ENCODE data around the gene GIMD1. TPM values are rescaled to one million over a fixed set of nuclear protein-coding genes. Genes with fewer than 3 reads are reported as not detected.

The GIMD1 gene
- total and polyA plus RNA-seq, 2 donors from 2014 or later: not detected

DNA sequence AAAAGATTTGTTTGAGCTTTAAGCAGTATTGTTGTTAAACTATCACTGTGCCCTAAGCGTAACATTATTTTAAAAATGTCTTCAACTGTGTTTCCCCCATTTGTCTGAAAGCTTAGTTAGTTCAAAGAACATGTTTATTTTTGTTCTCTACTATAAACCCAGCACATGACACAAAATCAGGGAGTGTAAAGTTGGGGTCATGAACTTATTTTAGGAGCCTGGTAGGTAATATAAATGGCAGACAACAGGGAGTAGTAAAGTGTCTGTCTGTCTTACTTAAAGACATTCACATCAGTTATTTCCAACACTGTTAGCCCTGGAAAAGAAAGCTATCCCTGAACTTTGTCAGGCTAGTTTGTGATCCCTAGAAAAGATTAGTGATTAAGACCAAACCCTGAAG lies 48.3 kb downstream of the GIMD1 start:
- Histone ChIP-seq H3K9me3 (ENCODE audit: control insufficient read depth in 2 of 3, insufficient read depth in 1 of 3, low read length in 3 of 3) (no peaks in the 10 kb centered on the region), H3K27ac (ENCODE audit: low read depth in 2 of 2, low read length in 2 of 2) (no peak overlapping the region), H3K4me3 (ENCODE audit: low read length in 3 of 3) (no peak overlapping the region), H3K36me3 (ENCODE audit: control insufficient read depth in 2 of 3, insufficient read depth in 3 of 3, low read length in 3 of 3) (no peaks in the 10 kb centered on the region), H3K9ac (ENCODE audit: low read length in 3 of 3) (no peak overlapping the region), H3K27me3 (ENCODE audit: control insufficient read depth, insufficient read depth, low read length) (no peaks in the 10 kb centered on the region), H3K4me1 (ENCODE audit: control insufficient read depth in 2 of 3, insufficient read depth in 2 of 3, low read depth in 1 of 3, low read length in 3 of 3) (peaks cover 0 to 13% (median 11%) of the 10 kb centered on the region in 3 donors)
- TF ChIP-seq, protein P1, sequence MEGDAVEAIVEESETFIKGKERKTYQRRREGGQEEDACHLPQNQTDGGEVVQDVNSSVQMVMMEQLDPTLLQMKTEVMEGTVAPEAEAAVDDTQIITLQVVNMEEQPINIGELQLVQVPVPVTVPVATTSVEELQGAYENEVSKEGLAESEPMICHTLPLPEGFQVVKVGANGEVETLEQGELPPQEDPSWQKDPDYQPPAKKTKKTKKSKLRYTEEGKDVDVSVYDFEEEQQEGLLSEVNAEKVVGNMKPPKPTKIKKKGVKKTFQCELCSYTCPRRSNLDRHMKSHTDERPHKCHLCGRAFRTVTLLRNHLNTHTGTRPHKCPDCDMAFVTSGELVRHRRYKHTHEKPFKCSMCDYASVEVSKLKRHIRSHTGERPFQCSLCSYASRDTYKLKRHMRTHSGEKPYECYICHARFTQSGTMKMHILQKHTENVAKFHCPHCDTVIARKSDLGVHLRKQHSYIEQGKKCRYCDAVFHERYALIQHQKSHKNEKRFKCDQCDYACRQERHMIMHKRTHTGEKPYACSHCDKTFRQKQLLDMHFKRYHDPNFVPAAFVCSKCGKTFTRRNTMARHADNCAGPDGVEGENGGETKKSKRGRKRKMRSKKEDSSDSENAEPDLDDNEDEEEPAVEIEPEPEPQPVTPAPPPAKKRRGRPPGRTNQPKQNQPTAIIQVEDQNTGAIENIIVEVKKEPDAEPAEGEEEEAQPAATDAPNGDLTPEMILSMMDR (IDR thresholded peaks at IDR 0.05; ENCODE audit: borderline replicate concordance, extremely low read depth, insufficient read depth): no peak
- no peak for DNase-seq
- no peak for FAIRE-seq
- intact Hi-C loops (cut with DNase I): no loop called here

DNA sequence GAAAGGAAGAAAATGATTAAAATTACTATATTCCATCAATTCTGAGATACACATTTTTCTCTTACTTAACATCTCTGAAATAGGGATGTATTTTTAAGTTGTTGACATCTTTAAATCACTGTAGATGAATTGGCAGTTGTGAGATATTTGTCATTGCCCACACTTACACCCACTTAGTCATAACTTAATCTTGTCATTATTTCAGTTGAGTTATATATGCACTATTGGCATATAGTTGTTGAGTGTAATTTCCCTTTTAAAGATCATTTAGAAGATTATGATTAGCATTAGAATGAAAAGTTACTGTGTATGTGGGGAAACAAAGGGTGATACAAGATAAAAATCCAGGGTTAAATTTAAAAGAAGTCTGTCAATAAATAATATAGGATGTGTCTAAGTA lies 50.1 kb downstream of the GIMD1 start:
- Histone ChIP-seq H3K4me3 (ENCODE audit: low read length in 3 of 3) (no peak overlapping the region), H3K27me3 (ENCODE audit: control insufficient read depth, insufficient read depth, low read length) (no peaks in the 10 kb centered on the region), H3K9me3 (ENCODE audit: control insufficient read depth in 2 of 3, insufficient read depth in 1 of 3, low read length in 3 of 3) (no peaks in the 10 kb centered on the region), H3K4me1 (ENCODE audit: control insufficient read depth in 2 of 3, insufficient read depth in 2 of 3, low read depth in 1 of 3, low read length in 3 of 3) (peaks cover 0 to 14% (median 14%) of the 10 kb centered on the region in 3 donors), H3K27ac (ENCODE audit: low read depth in 2 of 2, low read length in 2 of 2) (no peak overlapping the region), H3K9ac (ENCODE audit: low read length in 3 of 3) (peak overlapping the region in 1 of 3 donors; percentile 31), H3K36me3 (ENCODE audit: control insufficient read depth in 2 of 3, insufficient read depth in 3 of 3, low read length in 3 of 3) (no peaks in the 10 kb centered on the region)
- DNase-seq (no peak), FAIRE-seq (no peak)
- TF ChIP-seq, protein P1 (IDR thresholded peaks at IDR 0.05; ENCODE audit: borderline replicate concordance, extremely low read depth, insufficient read depth): no peak
- intact Hi-C loops (cut with DNase I): no loop called here

DNA sequence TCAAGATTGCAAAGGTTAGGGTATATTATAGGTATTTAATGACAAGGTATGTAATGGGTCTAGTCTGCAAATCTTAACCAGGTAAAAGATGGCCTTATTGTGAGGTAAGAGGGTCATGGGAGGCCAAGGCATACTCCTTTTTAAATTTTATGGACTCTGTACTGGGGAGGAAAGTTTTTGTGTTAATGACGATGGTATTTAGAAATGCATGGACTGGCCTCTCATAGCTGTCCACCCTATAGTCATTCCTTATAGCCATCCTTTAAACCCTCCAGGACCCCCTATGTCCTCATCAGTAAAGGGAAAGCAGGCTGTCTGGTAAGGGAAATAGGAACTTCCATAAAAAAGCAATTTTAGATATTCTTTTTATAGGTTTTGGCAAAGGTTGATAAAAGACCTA lies 50.8 kb downstream of the GIMD1 start:
- Histone ChIP-seq H3K4me3 (ENCODE audit: low read length in 3 of 3) (peak overlapping the region in 2 of 3 donors; percentile 91 to 96), H3K27ac (ENCODE audit: low read depth in 2 of 2, low read length in 2 of 2) (no peak overlapping the region), H3K36me3 (ENCODE audit: control insufficient read depth in 2 of 3, insufficient read depth in 3 of 3, low read length in 3 of 3) (no peaks in the 10 kb centered on the region), H3K9me3 (ENCODE audit: control insufficient read depth in 2 of 3, insufficient read depth in 1 of 3, low read length in 3 of 3) (no peaks in the 10 kb centered on the region), H3K4me1 (ENCODE audit: control insufficient read depth in 2 of 3, insufficient read depth in 2 of 3, low read depth in 1 of 3, low read length in 3 of 3) (peaks cover 0 to 16% (median 14%) of the 10 kb centered on the region in 3 donors), H3K9ac (ENCODE audit: low read length in 3 of 3) (peak overlapping the region in 2 of 3 donors; percentile 31 to 93), H3K27me3 (ENCODE audit: control insufficient read depth, insufficient read depth, low read length) (no peaks in the 10 kb centered on the region)
- intact Hi-C loops (cut with DNase I): no loop called here
- FAIRE-seq (no peak), DNase-seq (no peak)
- TF ChIP-seq, protein P1 (IDR thresholded peaks at IDR 0.05; ENCODE audit: borderline replicate concordance, extremely low read depth, insufficient read depth): no peak

Data from kidney (tissue), 14 donors.